A549 (cell line): ENCODE results near the gene TRAF3. TPM values are rescaled to one million over a fixed set of nuclear protein-coding genes. Genes with fewer than 3 reads are reported as not detected.

Source experiments
- ATAC-seq, 2 experiments: fragments of 200-7000 bp in 1 of 2; fragments of >200 bp in 1 of 2; cut with Nextera tagmentation in 1 of 2; cut with Tn5 transposase in 1 of 2; 3 replicates each; pipeline versions ENCODE4 v1.8.0 to v1.9.1; 2018 to 2020; ENCODE audit warnings: mild to moderate bottlenecking in 1 of 2, moderate library complexity in 1 of 2
- CTCF ChIA-PET: fragments of 300-600 bp; sonication (Branson Sonifier 250); formaldehyde crosslinking; extraction: SDS; loops from one replicate; lab custom pipeline; 2021; ENCODE audit warnings: antibody characterized with exemption, inconsistent platforms; lab: Yijun Ruan, JAX
- POLR2A ChIA-PET: fragments of 350-600 bp; formaldehyde crosslinking; extraction: SDS; loops from one replicate; lab custom pipeline; 2021; ENCODE audit warnings: antibody characterized with exemption, inconsistent platforms; lab: Yijun Ruan, JAX
- DNase-seq, 2 experiments: peaks; one replicate each; pipeline versions ENCODE4 v3.0.0 to v3.0.0-alpha.2; 2011 to 2016; ENCODE audit warnings: low read depth in 1 of 2, low spot score in 1 of 2
- FAIRE-seq: peaks from 2 replicates; lab custom pipeline; 2011; peaks lifted over from hg19 to GRCh38; lab: Jason Lieb, UNC
- H3K27ac ChIP-seq, 2 experiments: fragments of >200 bp; sonication (Bioruptor Twin); formaldehyde crosslinking; 3 replicates each; pipeline ENCODE4 v1.5.1; 2016 to 2017
- H3K4me1 ChIP-seq: fragments of >200 bp; sonication (Bioruptor Twin); formaldehyde crosslinking; 3 replicates; pipeline ENCODE4 v1.6.1; 2016
- H3K4me2 ChIP-seq: fragments of >200 bp; sonication (Bioruptor Twin); formaldehyde crosslinking; 3 replicates; pipeline ENCODE4 v1.6.1; 2016
- H3K4me3 ChIP-seq: fragments of >200 bp; sonication (Bioruptor Twin); formaldehyde crosslinking; 3 replicates; pipeline ENCODE4 v1.5.1; 2016
- H3K9me3 ChIP-seq: fragments of >200 bp; sonication (Bioruptor Twin); formaldehyde crosslinking; 3 replicates; pipeline ENCODE4 v1.6.1; 2016
- BHLHE40 ChIP-seq: IDR thresholded peaks from 2 replicates; pipeline ENCODE4 v1.6.1; 2012; ENCODE audit warnings: low read depth, low read length, inconsistent platforms
- EHMT2 ChIP-seq: fragments of 200-600 bp; sonication (generic); IDR thresholded peaks from 2 replicates; pipeline ENCODE4 v1.6.1; 2016; ENCODE audit warnings: antibody characterized with exemption, low read depth, mild to moderate bottlenecking, moderate library complexity
- ELK1 ChIP-seq: fragments of 150-350 bp; IDR thresholded peaks from 2 replicates; pipeline ENCODE4 v1.6.1; 2014; ENCODE audit warnings: low read depth, mild to moderate bottlenecking, low read length
- EP300 ChIP-seq, 2 experiments: fragments of >200 bp; sonication (Bioruptor Twin); formaldehyde crosslinking; IDR thresholded peaks; 2 replicates in 1 of 2; 3 replicates in 1 of 2; pipeline ENCODE4 v1.6.1; 2016 to 2017
- ESRRA ChIP-seq: fragments of 150-350 bp; IDR thresholded peaks from 2 replicates; pipeline ENCODE4 v1.6.1; 2014; ENCODE audit warnings: mild to moderate bottlenecking, low read length, borderline replicate concordance
- FOXS1 ChIP-seq: fragments of 250-450 bp; sonication (Bioruptor Pico); IDR thresholded peaks from 2 replicates; pipeline ENCODE4 v1.5.0; 2020; ENCODE audit warnings: mild to moderate bottlenecking, moderate library complexity
- GATA3 ChIP-seq: IDR thresholded peaks from 2 replicates; pipeline ENCODE4 v1.6.1; 2012; ENCODE audit warnings: borderline replicate concordance
- HMGXB4 ChIP-seq: fragments of 250-450 bp; sonication (Bioruptor Pico); IDR thresholded peaks from 2 replicates; pipeline ENCODE4 v1.5.0; 2021; ENCODE audit warnings: mild to moderate bottlenecking, moderate library complexity, borderline replicate concordance
- HOXA7 ChIP-seq: fragments of 250-450 bp; sonication (Bioruptor Pico); IDR thresholded peaks from 2 replicates; pipeline ENCODE4 v1.5.0; 2020; ENCODE audit warnings: mild to moderate bottlenecking, moderate library complexity
- JUNB ChIP-seq: fragments of >200 bp; sonication (Bioruptor Twin); formaldehyde crosslinking; IDR thresholded peaks from 2 replicates; pipeline ENCODE4 v1.6.1; 2016
- PBX3 ChIP-seq: IDR thresholded peaks from 2 replicates; pipeline ENCODE4 v1.6.1; 2012
- POLR2AphosphoS2 ChIP-seq: conservative IDR thresholded peaks from 2 replicates; pipeline ENCODE4 v1.6.1; 2012; ENCODE audit warnings: low read length, improper control_type of control experiment, inconsistent platforms
- RAD21 ChIP-seq, 2 experiments: fragments of >200 bp in 1 of 2; sonication (Bioruptor Twin) in 1 of 2; formaldehyde crosslinking in 1 of 2; IDR thresholded peaks in 1 of 2; conservative IDR thresholded peaks in 1 of 2; 2 replicates in 1 of 2; 3 replicates in 1 of 2; pipeline ENCODE4 v1.6.1; 2012 to 2018; ENCODE audit warnings: inconsistent platforms in 1 of 2
- RARB ChIP-seq: fragments of 250-450 bp; sonication (Bioruptor Pico); IDR thresholded peaks from 2 replicates; pipeline ENCODE4 v1.8.0; 2021; ENCODE audit warnings: mild to moderate bottlenecking, moderate library complexity
- REST ChIP-seq: fragments of 200-600 bp; sonication (generic); IDR thresholded peaks from 2 replicates; pipeline ENCODE4 v1.6.1; 2016; ENCODE audit warnings: antibody characterized with exemption, mild to moderate bottlenecking, moderate library complexity
- TFCP2L1 ChIP-seq: fragments of 250-450 bp; sonication (Bioruptor Pico); IDR thresholded peaks from 2 replicates; pipeline ENCODE4 v1.5.0; 2021; ENCODE audit warnings: mild to moderate bottlenecking
- ZC3H11A ChIP-seq: fragments of 450-650 bp; IDR thresholded peaks from 2 replicates; pipeline ENCODE4 v1.6.1; 2014; ENCODE audit warnings: antibody characterized with exemption, mild to moderate bottlenecking
- WGBS: methylation state at CpG from one replicate; pipeline ENCODE4 v1.1.6; 2017; ENCODE audit errors: missing lambda C conversion rate; 5-methylcytosine and 5-hydroxymethylcytosine counted together
- polyA plus RNA-seq, 4 experiments: library from polyadenylated mRNA; depleted of rRNA in 3 of 4; stranded (reverse); fragments of >200 nt; fragmentation: RNase III in 1 of 4; extraction: RNeasy Plus Mini Kit Qiagen cat#74134 plus additional on column Dnase treatment in 1 of 4; gene quantifications; 2 replicates in 3 of 4; 3 replicates in 1 of 4; pipeline ENCODE4 v1.2.3, GENCODE V29; 2011 to 2017
- TF ChIP-seq, protein P1 (sequence below): fragments of >200 bp; sonication (Bioruptor Twin); formaldehyde crosslinking; IDR thresholded peaks from 3 replicates; pipeline ENCODE4 v1.6.1; 2016
- TF ChIP-seq, protein P2 (sequence below): fragments of >200 bp; sonication (Bioruptor Twin); formaldehyde crosslinking; IDR thresholded peaks from 2 replicates; pipeline ENCODE4 v1.6.1; 2016

Gene TRAF3
- polyA plus RNA-seq, 2 of the 4 experiments (the other 2 are of a cell fraction), result 20.2 to 25.5 TPM

GRCh38 chr14:102883554-102883953 lies 106.3 kb downstream of the TRAF3 start (continued):
- no peak for TF ChIP-seq PBX3
- TF ChIP-seq ESRRA, result no peak
- no peak for TF ChIP-seq REST
- TF ChIP-seq, all 56 proteins: peak for 0

- H3K27ac ChIP-seq, result no peak overlapping the region
- ATAC-seq (peak in 1 of 2 experiments; percentile 25; a peak in 2 of 6 replicates), DNase-seq (no peak), FAIRE-seq (no peak)
- no peak overlapping the region for H3K4me2 ChIP-seq
- no peaks in the 10 kb centered on the region for H3K4me1 ChIP-seq
- TF ChIP-seq RARB (CRISPR knock-in tag) (no peak), RAD21 (conservative IDR thresholded peaks at IDR 0.05 in 1 of 2, IDR thresholded peaks at IDR 0.05 in 1 of 2) (no peak), GATA3 (no peak), EHMT2 (no peak), REST (no peak), POLR2AphosphoS2 (no peak), EP300 (IDR thresholded peaks at IDR 0.05) (no peak), PBX3 (no peak), ZC3H11A (no peak), HOXA7 (CRISPR knock-in tag) (no peak), HMGXB4 (CRISPR knock-in tag) (no peak), TFCP2L1 (CRISPR knock-in tag) (no peak), ELK1 (no peak), FOXS1 (no peak), BHLHE40 (no peak), JUNB (no peak)
- TF ChIP-seq, protein P1, sequence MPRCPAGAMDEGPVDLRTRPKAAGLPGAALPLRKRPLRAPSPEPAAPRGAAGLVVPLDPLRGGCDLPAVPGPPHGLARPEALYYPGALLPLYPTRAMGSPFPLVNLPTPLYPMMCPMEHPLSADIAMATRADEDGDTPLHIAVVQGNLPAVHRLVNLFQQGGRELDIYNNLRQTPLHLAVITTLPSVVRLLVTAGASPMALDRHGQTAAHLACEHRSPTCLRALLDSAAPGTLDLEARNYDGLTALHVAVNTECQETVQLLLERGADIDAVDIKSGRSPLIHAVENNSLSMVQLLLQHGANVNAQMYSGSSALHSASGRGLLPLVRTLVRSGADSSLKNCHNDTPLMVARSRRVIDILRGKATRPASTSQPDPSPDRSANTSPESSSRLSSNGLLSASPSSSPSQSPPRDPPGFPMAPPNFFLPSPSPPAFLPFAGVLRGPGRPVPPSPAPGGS, result no peak
- TF ChIP-seq, protein P2, sequence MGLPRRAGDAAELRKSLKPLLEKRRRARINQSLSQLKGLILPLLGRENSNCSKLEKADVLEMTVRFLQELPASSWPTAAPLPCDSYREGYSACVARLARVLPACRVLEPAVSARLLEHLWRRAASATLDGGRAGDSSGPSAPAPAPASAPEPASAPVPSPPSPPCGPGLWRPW, result no peak
- no peak overlapping the region for H3K4me3 ChIP-seq
- H3K9me3 ChIP-seq, result no peaks in the 10 kb centered on the region
- ChIA-PET CTCF (no interaction called here), POLR2A (no interaction called here)
- WGBS, result 96% methylated on average over 16 of the region's 22 CpGs
These were observed 108.6 kb downstream of the TRAF3 start for GRCh38 chr14:102885737-102886447.
